HG02678 (cell line): Measurements from ENCODE around the gene ARID5A.
"Not testable (repeated sequence)": the region's sequence is repeated elsewhere in the genome, so short reads cannot be mapped to it uniquely, and the experiment has no call there.

Experiments
- ATAC-seq: cut with Tn5 transposase; IDR thresholded peaks from one replicate; pipeline ENCODE4 v1.9.1; 2021; ENCODE audit warnings: mild to moderate bottlenecking, moderate library complexity; ENCODE audit not compliant: unreplicated experiment

Gene ARID5A

GRCh38 chr2:96539215-96539920, 2.8 kb downstream of the ARID5A start:
- no peak for ATAC-seq

GRCh38 chr2:96540136-96540535, 3.6 kb downstream of the ARID5A start:
- ATAC-seq = no peak

- no peak for ATAC-seq
These were observed 5.0 kb downstream of the ARID5A start for GRCh38 chr2:96541398-96542152.

GRCh38 chr2:96542357-96542977, 5.9 kb downstream of the ARID5A start:
- ATAC-seq = no peak

- ATAC-seq = no peak
These were observed 9.8 kb downstream of the ARID5A start for GRCh38 chr2:96546321-96546720.

GRCh38 chr2:96546797-96547196, 10.2 kb downstream of the ARID5A start:
- ATAC-seq = no peak

GRCh38 chr2:96547203-96547641, 10.7 kb downstream of the ARID5A start:
- ATAC-seq = no peak

GRCh38 chr2:96547731-96548171, 11.2 kb downstream of the ARID5A start:
- ATAC-seq = no peak

- ATAC-seq = no peak
These were observed 12.3 kb downstream of the ARID5A start for GRCh38 chr2:96548558-96549465.

GRCh38 chr2:96549466-96549785, 12.9 kb downstream of the ARID5A start:
- ATAC-seq = no peak

- ATAC-seq = no peak
These were observed 13.6 kb downstream of the ARID5A start for GRCh38 chr2:96549967-96550786.

- no peak for ATAC-seq
These were observed 14.4 kb downstream of the ARID5A start for GRCh38 chr2:96550787-96551604.

GRCh38 chr2:96551605-96552314, 15.2 kb downstream of the ARID5A start:
- ATAC-seq = no peak

- ATAC-seq = no peak
These were observed 16.0 kb downstream of the ARID5A start for GRCh38 chr2:96552315-96553175.

- ATAC-seq = no peak
These were observed 16.8 kb downstream of the ARID5A start for GRCh38 chr2:96553176-96553956.

GRCh38 chr2:96553957-96554292, 17.4 kb downstream of the ARID5A start:
- ATAC-seq = not testable (repeated sequence)
